CD4-positive, alpha-beta T cell treated with Interleukin-21 for 1 hour (primary cell): ENCODE measurements around the gene RNF175.
"Not testable (repeated sequence)": the region's sequence is repeated elsewhere in the genome, so short reads cannot be mapped to it uniquely, and the experiment has no call there.

ENCODE experiments used
- DNase-seq: peaks from one replicate; pipeline ENCODE4 v3.0.0-alpha.2; 2020

The RNF175 gene

DNA sequence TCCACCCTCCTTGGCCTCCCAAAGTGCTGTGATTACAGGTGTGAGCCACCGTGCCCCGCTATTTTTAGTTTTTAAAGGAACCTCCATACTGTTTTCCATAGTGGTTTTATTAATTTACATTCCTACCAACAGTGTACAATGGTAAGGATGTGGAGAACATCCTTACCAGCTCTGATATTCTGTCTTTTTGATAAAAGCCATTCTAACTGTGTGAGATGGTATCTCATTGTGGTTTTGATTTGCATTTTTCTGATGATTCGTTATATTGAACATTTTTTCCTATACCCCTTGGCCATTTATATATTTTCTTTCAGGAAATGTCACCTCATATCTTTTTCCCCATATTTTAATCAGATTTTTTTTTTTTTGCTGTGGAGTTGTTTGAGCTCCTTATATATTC, 90.0 kb downstream of the RNF175 start:
- no peak for DNase-seq

DNA sequence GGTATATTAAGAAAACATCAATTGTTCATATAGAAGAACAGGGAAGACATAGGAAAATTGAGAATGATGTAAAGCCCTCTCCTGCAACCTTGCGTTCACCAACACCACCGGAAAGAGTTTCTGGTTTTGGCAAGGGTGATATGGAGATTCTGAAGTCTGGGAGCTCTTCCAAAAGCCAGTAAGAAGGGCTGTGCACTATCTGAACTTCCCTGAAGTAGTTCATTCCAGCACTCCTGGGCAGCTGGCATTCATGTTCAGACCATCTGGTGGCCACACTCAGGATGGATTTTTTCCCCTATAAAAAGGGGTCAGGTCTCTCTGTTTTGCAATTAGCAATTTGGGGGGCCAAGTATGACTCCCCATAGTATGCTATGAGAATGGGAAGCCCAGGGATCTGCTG, 91.2 kb downstream of the RNF175 start:
- DNase-seq, result no peak

DNA sequence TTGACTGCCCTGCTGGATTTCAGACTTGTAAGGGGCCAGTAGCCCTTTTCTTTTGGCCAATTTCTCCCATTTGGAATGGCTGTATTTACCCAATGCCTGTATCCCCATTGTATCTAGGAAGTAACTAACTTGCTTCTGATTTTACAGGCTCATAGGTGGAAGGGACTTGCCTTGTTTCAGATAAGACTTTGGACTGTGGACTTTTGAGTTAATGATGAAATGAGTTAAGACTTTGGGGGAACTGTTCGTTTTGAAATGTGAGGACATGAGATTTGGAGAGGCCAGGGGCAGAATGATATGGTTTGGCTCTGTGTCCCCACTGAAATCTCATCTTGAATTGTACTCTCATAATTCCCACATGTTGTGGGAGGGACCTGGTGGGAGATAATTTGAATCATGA, 93.3 kb downstream of the RNF175 start:
- DNase-seq, result not testable (repeated sequence)

DNA sequence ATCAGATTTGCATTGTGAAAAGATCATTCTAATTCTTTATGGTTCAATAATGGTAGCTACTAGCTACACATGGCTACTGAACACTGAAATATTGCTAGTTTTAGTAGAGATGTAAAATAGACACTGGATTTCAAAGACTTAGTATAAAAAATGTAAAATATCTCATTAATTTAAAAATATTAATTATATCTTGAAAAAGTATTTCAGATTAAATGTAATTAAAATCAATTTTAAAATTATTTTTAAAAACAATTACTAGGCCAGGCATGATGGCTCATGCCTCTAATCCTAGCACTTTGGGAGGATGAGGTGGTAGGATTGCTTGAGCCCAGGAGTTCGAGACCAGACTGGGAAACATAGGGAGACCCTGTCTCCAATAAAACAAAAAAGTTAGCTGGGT, 96.2 kb downstream of the RNF175 start:
- DNase-seq, result no peak

DNA sequence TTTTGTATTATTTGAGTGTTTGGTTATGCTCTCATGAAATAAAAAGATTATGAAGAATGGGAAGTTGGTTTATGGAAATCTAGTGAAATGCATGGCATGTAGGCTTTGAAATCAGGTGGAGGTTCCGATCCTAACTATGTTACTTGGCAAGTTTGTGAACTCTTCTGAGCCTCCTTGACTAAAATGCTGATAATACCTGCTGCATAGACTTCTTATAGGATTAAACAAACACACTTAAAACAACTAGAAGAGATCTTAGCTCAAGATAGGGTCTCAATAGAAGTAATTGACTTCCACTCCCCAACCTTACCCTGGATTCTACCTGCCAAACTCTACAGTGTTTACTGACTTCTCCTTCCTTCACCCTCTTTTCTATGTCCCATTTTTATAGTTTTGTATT, 97.9 kb downstream of the RNF175 start:
- no peak for DNase-seq

DNA sequence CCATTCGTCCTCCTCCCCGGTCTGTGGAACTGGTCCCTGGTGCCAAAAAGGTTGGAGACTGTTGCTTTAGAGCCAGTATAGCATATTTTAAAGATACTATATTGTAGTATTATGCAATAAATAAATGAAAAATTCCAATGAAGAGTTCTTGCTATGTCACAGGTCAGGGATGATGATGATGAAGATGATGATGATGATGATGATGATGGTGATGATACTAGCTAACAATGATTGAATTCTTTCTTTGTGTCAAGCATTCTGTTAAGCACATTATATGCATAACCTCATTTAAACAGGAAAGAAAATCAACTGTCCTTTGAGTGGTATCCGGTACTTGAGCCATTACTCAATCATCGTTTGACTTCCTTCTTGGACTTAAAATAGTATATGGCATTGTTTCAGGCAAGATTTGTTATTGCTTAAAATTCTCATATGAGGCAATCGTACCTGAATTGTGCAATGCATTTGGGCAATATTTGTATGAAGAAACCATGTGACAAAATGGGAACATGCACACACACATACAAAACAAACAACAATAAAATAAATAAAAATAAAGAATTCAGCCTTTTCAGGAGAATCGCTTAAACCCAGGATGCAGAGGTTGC, 98.5 kb downstream of the RNF175 start:
- DNase-seq, result peak; percentile 28
